ENCODE results near the gene EFCAB13.

- no peak for TF ChIP-seq CTCF (IDR thresholded peaks at IDR 0.05; ENCODE audit: low read length)
- TF ChIP-seq EZH2 (optimal IDR thresholded peaks at IDR 0.05; ENCODE audit: low read depth, low read length) = no peak
- no peak for TF ChIP-seq EZH2phosphoT487 (IDR thresholded peaks at IDR 0.05; ENCODE audit: low read length)
Observed at GRCh38 chr17:47367257-47367656, 43.5 kb downstream of the EFCAB13 start.

All from MM.1S (cell line).